K562 (cell line): Measurements from ENCODE around the gene TAX1BP1. TPM values are rescaled to one million over a fixed set of nuclear protein-coding genes. Genes with fewer than 3 reads are reported as not detected.

ENCODE experiments used
- ATAC-seq: fragments of 200-7000 bp; cut with Tn5 transposase; 3 replicates; pipeline ENCODE4 v1.9.1; 2020; ENCODE audit warnings: moderate library complexity
- BruUV-seq: library from RNA; stranded (reverse); fragments of 400-500 nt; replicated peaks from 2 replicates; lab custom pipeline; 2021; lab: Mats Ljungman, UMichigan
- CTCF ChIA-PET: fragments of 300-600 bp; formaldehyde crosslinking; extraction: SDS; loops from one replicate; lab custom pipeline; 2021; ENCODE audit warnings: low intra/inter-chr PET ratio; lab: Yijun Ruan, JAX
- POLR2A ChIA-PET: fragments of 300-600, 350-650 bp; sonication (Branson Sonifier 250); formaldehyde crosslinking; extraction: SDS; loops from one replicate; lab custom pipeline; 2021; ENCODE audit warnings: antibody characterized with exemption, inconsistent platforms; lab: Yijun Ruan, JAX
- DNase-seq, 4 experiments: peaks; one replicate each; pipeline versions ENCODE4 v3.0.0 to v3.0.0-alpha.2; 2011 to 2018; ENCODE audit warnings: low spot score in 3 of 4, mixed read lengths in 3 of 4; ENCODE audit errors: extremely low read depth in 1 of 4
- FAIRE-seq: peaks from 2 replicates; lab custom pipeline; 2011; peaks lifted over from hg19 to GRCh38; lab: Jason Lieb, UNC
- H2AFZ ChIP-seq: 2 replicates; pipeline ENCODE4 v1.6.0; 2011; ENCODE audit warnings: low read depth, low read length, control low read depth, inconsistent platforms
- H3K27ac ChIP-seq: fragments of 200-600 bp; 3 replicates; pipeline ENCODE4 v1.8.0; 2011; ENCODE audit warnings: low read depth, mild to moderate bottlenecking, control low read depth, inconsistent platforms, low read length, moderate library complexity, mixed read lengths; ENCODE audit errors: extremely low read depth
- H3K27me3 ChIP-seq, 2 experiments: fragments of 300-600 bp in 1 of 2; 2 replicates in 1 of 2; 3 replicates in 1 of 2; pipeline versions ENCODE4 v1.6.0 to v1.8.0; 2011; ENCODE audit warnings: inconsistent platforms in 2 of 2, low read length in 2 of 2, mild to moderate bottlenecking in 1 of 2, mixed read lengths in 1 of 2, moderate library complexity in 1 of 2; ENCODE audit not compliant: control insufficient read depth in 2 of 2, insufficient read depth in 2 of 2
- H3K36me3 ChIP-seq: fragments of 300-600 bp; 3 replicates; pipeline ENCODE4 v1.8.0; 2011; ENCODE audit warnings: mild to moderate bottlenecking, low read length, inconsistent platforms; ENCODE audit not compliant: control insufficient read depth, insufficient read depth
- H3K4me1 ChIP-seq, 2 experiments: fragments of 200-600 bp in 1 of 2; replicated peaks in 1 of 2; 2 replicates in 1 of 2; 3 replicates in 1 of 2; pipeline versions ENCODE4 v1.5.1 to v1.8.0; 2011; ENCODE audit warnings: inconsistent platforms in 2 of 2, low read length in 2 of 2, mild to moderate bottlenecking in 1 of 2, mixed read lengths in 1 of 2, moderate library complexity in 1 of 2; ENCODE audit not compliant: control insufficient read depth in 2 of 2, insufficient read depth in 2 of 2
- H3K4me2 ChIP-seq: 2 replicates; pipeline ENCODE4 v1.6.1; 2011; ENCODE audit warnings: low read length, control low read depth, inconsistent platforms, mixed read lengths; ENCODE audit not compliant: insufficient read depth
- H3K4me3 ChIP-seq: fragments of 200-600 bp; sonication (generic), shearing (Covaris generic); 2 replicates; pipeline ENCODE4 v1.5.1; 2016; ENCODE audit warnings: control low read depth, inconsistent platforms
- H3K79me2 ChIP-seq: fragments of 200-600 bp; 3 replicates; pipeline ENCODE4 v1.8.0; 2011; ENCODE audit warnings: low read length, inconsistent platforms; ENCODE audit not compliant: control insufficient read depth, insufficient read depth
- H3K9ac ChIP-seq, 2 experiments: 2 replicates each; pipeline versions ENCODE4 v1.6.0 to v1.6.1; 2011; ENCODE audit warnings: low read depth in 2 of 2, low read length in 2 of 2, control low read depth in 1 of 2, inconsistent platforms in 1 of 2, mild to moderate bottlenecking in 1 of 2, mixed read lengths in 1 of 2; ENCODE audit not compliant: insufficient read depth in 1 of 2
- H3K9me1 ChIP-seq: one replicate; pipeline ENCODE4 v1.6.0; 2011; ENCODE audit warnings: inconsistent platforms, mild to moderate bottlenecking, low read length, moderate library complexity; ENCODE audit not compliant: control insufficient read depth, insufficient read depth
- H3K9me3 ChIP-seq: replicated peaks from 2 replicates; pipeline ENCODE4 v1.5.1; 2011; ENCODE audit warnings: low read depth, low read length, inconsistent platforms; ENCODE audit not compliant: control insufficient read depth, insufficient read depth
- H4K20me1 ChIP-seq: replicated peaks from 2 replicates; pipeline ENCODE4 v1.6.1; 2011; ENCODE audit warnings: low read length, inconsistent platforms, mixed read lengths; ENCODE audit not compliant: control insufficient read depth, insufficient read depth
- BRCA1 ChIP-seq, 2 experiments: fragments of 450-650 bp in 1 of 2; sonication (generic) in 1 of 2; formaldehyde crosslinking in 1 of 2; IDR thresholded peaks; 2 replicates each; pipeline versions ENCODE4 v1.5.0 to v1.6.1; 2017 to 2020; ENCODE audit warnings: mild to moderate bottlenecking in 1 of 2, missing genetic modification reagents in 1 of 2
- DPF2 ChIP-seq: fragments of 450-650 bp; IDR thresholded peaks from 2 replicates; pipeline ENCODE4 v1.6.1; 2016
- NFE2L1 ChIP-seq: fragments of 450-650 bp; IDR thresholded peaks from 2 replicates; pipeline ENCODE4 v1.6.1; 2016; ENCODE audit warnings: missing genetic modification characterization, low read depth, mild to moderate bottlenecking, missing compliant biosample characterization, moderate library complexity, borderline replicate concordance
- THRA ChIP-seq: fragments of 450-650 bp; IDR thresholded peaks from 2 replicates; pipeline ENCODE4 v1.6.1; 2017; ENCODE audit warnings: mild to moderate bottlenecking, moderate library complexity
- TOE1 ChIP-seq, 2 experiments: fragments of 450-650 bp in 1 of 2; sonication (generic) in 1 of 2; formaldehyde crosslinking in 1 of 2; IDR thresholded peaks; 2 replicates each; pipeline versions ENCODE4 v1.7.1 to v1.8.0; 2016 to 2022; ENCODE audit warnings: borderline replicate concordance in 2 of 2, mild to moderate bottlenecking in 2 of 2, antibody characterized with exemption in 1 of 2, inconsistent platforms in 1 of 2, low read depth in 1 of 2, missing genetic modification reagents in 1 of 2, moderate library complexity in 1 of 2
- ZBTB5 ChIP-seq: fragments of 450-650 bp; IDR thresholded peaks from 2 replicates; pipeline ENCODE4 v1.6.1; 2017; ENCODE audit warnings: antibody characterized with exemption
- ZNF253 ChIP-seq: fragments of 250-450 bp; sonication (Bioruptor Pico); conservative IDR thresholded peaks from 2 replicates; pipeline ENCODE4 v1.6.1; 2021; ENCODE audit warnings: mild to moderate bottlenecking
- WGBS: fragments of 100-300 bp; shearing (Covaris generic); methylation state at CpG from one replicate; pipeline ENCODE4 v1.1.6; 2016; ENCODE audit warnings: low coverage, mixed read lengths; ENCODE audit not compliant: insufficient coverage; ENCODE audit errors: missing lambda C conversion rate; 5-methylcytosine and 5-hydroxymethylcytosine counted together
- in situ Hi-C: fragments of 300-500 bp; cut with MboI; formaldehyde crosslinking; loops from 4 replicates; pipeline ENCODE4 v1.15.0; 2018; ENCODE audit warnings: inconsistent platforms, mixed read lengths
- intact Hi-C: fragments of 100-400 bp; cut with micrococcal nuclease; formaldehyde crosslinking; loops from 2 replicates; pipeline ENCODE4 v1.14.2; 2022
- polyA plus RNA-seq, 8 experiments: library from polyadenylated mRNA; depleted of rRNA in 4 of 8; stranded (reverse) in 5 of 8; unstranded in 3 of 8; fragments of >200 nt; fragmentation: Nextera tagmentation in 2 of 8; fragmentation: Illumina TruSeq in 1 of 8; extraction: Ambion mirVana in 2 of 8; extraction: Trizol in 1 of 8; gene quantifications; 2 replicates each; pipeline versions ENCODE4 v1.2.1 to v1.2.3, GENCODE V29; 2011 to 2014; ENCODE audit warnings: inconsistent platforms in 1 of 8, missing spikeins in 1 of 8
- total RNA-seq, 7 experiments: library from RNA; depleted of rRNA in 6 of 7; stranded (reverse); fragments of >200 nt in 6 of 7; fragmentation: Illumina TruSeq in 2 of 7; extraction: Trizol in 2 of 7; gene quantifications; 2 replicates each; pipeline versions ENCODE4 v1.2.1 to v1.2.3, GENCODE V29; 2011 to 2021; ENCODE audit warnings: low replicate concordance in 1 of 7

The TAX1BP1 gene
- total and polyA plus RNA-seq, 9 of the 15 experiments (the other 6 are each of a cell fraction or from before 2014, with no cell fraction given): 49.0 to 119 (median 75.9) TPM

GRCh38 chr7:27822245-27822644 is 82.3 kb downstream of the TAX1BP1 start:
- ATAC-seq (no peak), FAIRE-seq (no peak), DNase-seq (no peak)
- intact Hi-C loops (no loop called here), in situ Hi-C loops (no loop called here)
- no peaks in the 10 kb centered on the region for H3K9me3 ChIP-seq
- ChIA-PET CTCF (no interaction called here), POLR2A (no interaction called here)
- no peak overlapping the region for H3K4me2 ChIP-seq
- H2AFZ ChIP-seq: no peak overlapping the region
- WGBS: 79% methylated on average over 2 of the region's 2 CpGs
- no peak overlapping the region for H3K9ac ChIP-seq
- no peaks in the 10 kb centered on the region for H3K9me1 ChIP-seq
- BruUV-seq: no TSS peak
- H3K27ac ChIP-seq: no peak overlapping the region
- H3K36me3 ChIP-seq: peaks cover 27% of the 10 kb centered on the region; the same call in 2 of the 3 replicates
- no peak overlapping the region for H3K4me3 ChIP-seq
- H4K20me1 ChIP-seq: no peaks in the 10 kb centered on the region
- H3K27me3 ChIP-seq: no peaks in the 10 kb centered on the region
- no peaks in the 10 kb centered on the region for H3K79me2 ChIP-seq
- H3K4me1 ChIP-seq: no peaks in the 10 kb centered on the region
- TF ChIP-seq BRCA1 (IDR thresholded peaks at IDR 0.05) (no peak), BRCA1 (CRISPR knock-in tag; IDR thresholded peaks at IDR 0.05) (no peak), NFE2L1 (tag) (no peak), ZBTB5 (no peak), DPF2 (no peak), ZNF253 (no peak), TOE1 (IDR thresholded peaks at IDR 0.05; ENCODE audit: borderline replicate concordance) (no peak), TOE1 (CRISPR knock-in tag; IDR thresholded peaks at IDR 0.05; ENCODE audit: borderline replicate concordance, low read depth) (no peak), THRA (no peak)
